Adrenal gland (tissue), 12 donors: ENCODE data around the gene C2CD3. TPM values are rescaled to one million over a fixed set of nuclear protein-coding genes. Genes with fewer than 3 reads are reported as not detected.
"Not testable (repeated sequence)": the region's sequence is repeated elsewhere in the genome, so short reads cannot be mapped to it uniquely, and the experiment has no call there.

Experiments used
- DNase-seq, 7 donors: peaks; one replicate each; pipeline ENCODE4 v3.0.0-alpha.2; 2019 to 2020
- H3K27ac ChIP-seq, 5 donors: fragments of 200-600 bp; sonication (generic) in 4 of 5; 1 replicate in 3 of 5; 2 replicates in 2 of 5; pipeline versions ENCODE4 v1.5.1 to v1.8.0; 2016 to 2020; ENCODE audit warnings: mild to moderate bottlenecking in 1 of 5
- H3K27me3 ChIP-seq: fragments of 200-600 bp; 2 replicates; pipeline ENCODE4 v1.8.0; 2021
- H3K36me3 ChIP-seq, 2 donors: fragments of 200-600 bp; replicated peaks in 1 of 2; 1 replicate in 1 of 2; 2 replicates in 1 of 2; pipeline versions ENCODE4 v1.5.1 to v1.8.0; 2018 to 2022
- H3K4me1 ChIP-seq, 2 donors: fragments of 200-600 bp; replicated peaks in 1 of 2; 1 replicate in 1 of 2; 2 replicates in 1 of 2; pipeline versions ENCODE4 v1.5.1 to v1.8.0; 2018 to 2021
- H3K4me3 ChIP-seq, 4 donors: fragments of 200-600 bp; sonication (generic) in 3 of 4; one replicate each; pipeline ENCODE4 v1.5.1; 2016 to 2018
- H3K9me3 ChIP-seq, 3 donors: fragments of 200-600 bp; sonication (generic) in 1 of 3; replicated peaks in 1 of 3; 1 replicate in 2 of 3; 2 replicates in 1 of 3; pipeline versions ENCODE4 v1.5.1 to v1.8.0; 2016 to 2021
- CTCF ChIP-seq, 6 experiments: fragments of 450-650 bp in 4 of 6; fragments of 200-600 bp in 2 of 6; sonication (generic) in 1 of 6; IDR thresholded peaks; 1 replicate in 5 of 6; 2 replicates in 1 of 6; pipeline versions ENCODE4 v1.5.1 to v1.8.0; 2016 to 2021; ENCODE audit warnings: antibody characterized with exemption in 6 of 6, mild to moderate bottlenecking in 2 of 6, moderate library complexity in 1 of 6
- POLR2A ChIP-seq, 2 donors: fragments of 450-650 bp; IDR thresholded peaks; one replicate each; pipeline ENCODE4 v1.6.1; 2017; ENCODE audit warnings: antibody characterized with exemption in 2 of 2, mild to moderate bottlenecking in 2 of 2, moderate library complexity in 1 of 2
- WGBS, 4 donors: extraction: QIAGEN DNeasy Blood & Tissue Kit in 2 of 4; methylation state at CpG; one replicate each; pipeline versions ENCODE4 v1.1.5 to v1.1.7; 2013 to 2017; 5-methylcytosine and 5-hydroxymethylcytosine counted together
- intact Hi-C, 2 donors: fragments of 100-400 bp; cut with DNase I; formaldehyde crosslinking; loops; one replicate each; pipeline versions ENCODE4 v1.14.1 to v1.15.0; 2022 to 2023
- polyA plus RNA-seq, 3 donors: library from polyadenylated mRNA; stranded (reverse); fragments of 200-250 nt in 2 of 3; fragments of 350-450 nt in 1 of 3; fragmentation: Illumina TruSeq in 1 of 3; extraction: RNeasy Lipid Tissue Mini Kit (QIAGEN cat#74804) in 1 of 3; gene quantifications; one replicate each; pipeline ENCODE4 v1.2.3, GENCODE V29; 2013 to 2014
- total RNA-seq, 9 donors: library from RNA; depleted of rRNA in 4 of 9; stranded (reverse); fragments of >200 nt in 4 of 9; fragments of 120-200 nt in 1 of 9; fragmentation: NEBNext Ultra II Directional in 1 of 9; extraction: Animal tissue kit (Norgen Biotek cat#: 25700) in 1 of 9; gene quantifications; one replicate each; pipeline versions ENCODE4 v1.1.0 to v1.2.4, GENCODE V29; 2013 to 2023
- donor health status: healthy with polysubstance abuse.
- donor health status: Bipolar disorder and iron deficiency.
- donor health status: DM: yes; HTN: yes; CAD: no.
- donor health status: DM: no; HTN: no; CAD: no.
- donor health status: DM: no; HTN: no; CAD: no.
- donor health status: DM: yes; HTN: yes; CAD: no.

The C2CD3 gene
- total and polyA plus RNA-seq, 12 donors: 14.5 to 42.8 (median 25.5) TPM

GRCh38 chr11:74072721-74073120 lies 98.1 kb downstream of the C2CD3 start:
- Histone ChIP-seq H3K4me1 (peaks cover 0 to 19% of the 10 kb centered on the region in 2 donors), H3K4me3 (no peak overlapping the region), H3K36me3 (peaks cover 0 to 29% of the 10 kb centered on the region in 2 donors), H3K27me3 (no peaks in the 10 kb centered on the region), H3K27ac (no peak overlapping the region), H3K9me3 (no peaks in the 10 kb centered on the region)
- WGBS, 4 donors: 91 to 100% (median 98%) methylated on average over 1 of the region's 1 CpG
- TF ChIP-seq POLR2A (IDR thresholded peaks at IDR 0.05) (no peak), CTCF (IDR thresholded peaks at IDR 0.05) (no peak)
- intact Hi-C loops: loop anchor here (10.0 kb wide), 1 partner anchor 108 kb away; no protein-coding TSS in a partner anchor
- no peak for DNase-seq

- TF ChIP-seq POLR2A (IDR thresholded peaks at IDR 0.05) (no peak), CTCF (IDR thresholded peaks at IDR 0.05) (no peak)
Measured at GRCh38 chr11:74072286-74072685, 98.5 kb downstream of the C2CD3 start.

GRCh38 chr11:74070723-74071492 lies 99.9 kb downstream of the C2CD3 start:
- intact Hi-C loops: loop anchor here (10.0 kb wide), 1 partner anchor 106 kb away; no protein-coding TSS in a partner anchor
- no peak for TF ChIP-seq CTCF (IDR thresholded peaks at IDR 0.05)
- TF ChIP-seq POLR2A (IDR thresholded peaks at IDR 0.05): no peak

More at GRCh38 chr11:74072286-74072685, 98.5 kb downstream of the C2CD3 start:
- no peak for DNase-seq
- no peaks in the 10 kb centered on the region for H3K27me3 ChIP-seq
- H3K4me3 ChIP-seq: no peak overlapping the region
- peaks cover 0 to 19% of the 10 kb centered on the region in 2 donors for H3K4me1 ChIP-seq
- peaks cover 0 to 28% of the 10 kb centered on the region in 2 donors for H3K36me3 ChIP-seq
- 70 to 91% (median 82%) methylated on average over 1 of the region's 1 CpG for WGBS, 4 donors
- intact Hi-C loops: loop anchor here (10.0 kb wide), 1 partner anchor 107 kb away; no protein-coding TSS in a partner anchor
- H3K9me3 ChIP-seq: no peaks in the 10 kb centered on the region
- no peak overlapping the region for H3K27ac ChIP-seq

GRCh38 chr11:74069146-74070046 lies 101.4 kb downstream of the C2CD3 start:
- Histone ChIP-seq H3K9me3 (no peaks in the 10 kb centered on the region), H3K4me3 (no peak overlapping the region), H3K27me3 (no peaks in the 10 kb centered on the region), H3K27ac (no peak overlapping the region), H3K36me3 (peaks cover 0 to 23% of the 10 kb centered on the region in 2 donors), H3K4me1 (peaks cover 0 to 19% of the 10 kb centered on the region in 2 donors)
- WGBS, 4 donors: 93 to 97% (median 94%) methylated on average over 6 of the region's 6 CpGs
- intact Hi-C loops: loop anchor here (10.0 kb wide), 1 partner anchor 105 kb away; no protein-coding TSS in a partner anchor
- no peak for DNase-seq
- no peak for TF ChIP-seq POLR2A (IDR thresholded peaks at IDR 0.05)
- no peak for TF ChIP-seq CTCF (IDR thresholded peaks at IDR 0.05)

More at GRCh38 chr11:74070723-74071492, 99.9 kb downstream of the C2CD3 start:
- H3K27ac ChIP-seq: peak overlapping the region in 1 of 5 donors; percentile 49
- peaks cover 0 to 19% of the 10 kb centered on the region in 2 donors for H3K4me1 ChIP-seq
- peak; percentile 23 to 70 (median 50) for DNase-seq
- no peaks in the 10 kb centered on the region for H3K9me3 ChIP-seq
- peaks cover 0 to 23% of the 10 kb centered on the region in 2 donors for H3K36me3 ChIP-seq
- 32 to 49% (median 44%) methylated on average over 3 of the region's 3 CpGs for WGBS, 4 donors
- H3K27me3 ChIP-seq: no peaks in the 10 kb centered on the region
- no peak overlapping the region for H3K4me3 ChIP-seq

- DNase-seq, H3K27ac ChIP-seq, H3K27me3 ChIP-seq, H3K9me3 ChIP-seq, intact Hi-C loops, H3K4me3 ChIP-seq, H3K36me3 ChIP-seq: not testable (repeated sequence)
- H3K4me1 ChIP-seq: peaks cover 0 to 14% of the 10 kb centered on the region in 2 donors
Measured at GRCh38 chr11:74066663-74067062, 104.1 kb downstream of the C2CD3 start.

GRCh38 chr11:74065534-74065933 lies 105.3 kb downstream of the C2CD3 start:
- H3K27me3 ChIP-seq, H3K36me3 ChIP-seq, H3K27ac ChIP-seq, intact Hi-C loops, H3K4me1 ChIP-seq, H3K4me3 ChIP-seq, DNase-seq, H3K9me3 ChIP-seq: not testable (repeated sequence)
- 88 to 100% (median 93%) methylated on average over 2 to 3 of the region's 3 CpGs for WGBS, 4 donors
